Mucosa of gallbladder (tissue), 1 donor: ENCODE data around the gene MTFR2. TPM values are rescaled to one million over a fixed set of nuclear protein-coding genes. Genes with fewer than 3 reads are reported as not detected.
A peak's percentile ranks its signal among the peaks of the same experiment; 100 is the strongest.
"Not testable (repeated sequence)": the region's sequence is repeated elsewhere in the genome, so short reads cannot be mapped to it uniquely, and the experiment has no call there.

ENCODE experiments used
- DNase-seq: peaks from one replicate; pipeline ENCODE4 v3.0.0-alpha.2; 2020; ENCODE audit warnings: low spot score
- total RNA-seq: library from RNA; stranded (reverse); gene quantifications from one replicate; pipeline ENCODE4 v1.2.1, GENCODE V29; 2021
- donor health status: DM: no; HTN: no; CAD: no.

MTFR2 gene
- total RNA-seq, 1 donor from 2014 or later = 0.58 TPM

GRCh38 chr6:136235233-136235564 lies 14.9 kb downstream of the MTFR2 start:
- no peak for DNase-seq

GRCh38 chr6:136232701-136233100 lies 17.4 kb downstream of the MTFR2 start:
- DNase-seq = no peak

GRCh38 chr6:136230219-136230853 lies 19.8 kb downstream of the MTFR2 start:
- no peak for DNase-seq

DNA sequence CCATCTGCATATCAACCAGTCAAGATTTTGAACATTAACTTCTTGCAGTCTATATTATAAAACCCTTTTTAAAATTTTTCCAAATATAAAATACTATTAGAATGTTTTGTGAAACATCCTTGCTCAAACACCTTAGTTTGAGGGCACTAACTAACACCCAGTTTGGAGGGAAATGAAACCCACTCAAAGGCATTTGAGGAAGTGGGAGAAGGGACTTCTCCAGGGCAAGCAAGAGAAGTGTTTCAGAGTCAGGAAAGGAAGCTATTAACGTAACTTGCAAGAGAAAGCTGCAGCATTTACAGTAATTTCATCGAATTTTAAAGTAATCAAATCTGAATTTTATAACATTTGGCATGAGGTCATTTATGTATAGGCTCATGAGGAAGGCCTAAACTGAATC lies 21.3 kb downstream of the MTFR2 start:
- DNase-seq = no peak

DNA sequence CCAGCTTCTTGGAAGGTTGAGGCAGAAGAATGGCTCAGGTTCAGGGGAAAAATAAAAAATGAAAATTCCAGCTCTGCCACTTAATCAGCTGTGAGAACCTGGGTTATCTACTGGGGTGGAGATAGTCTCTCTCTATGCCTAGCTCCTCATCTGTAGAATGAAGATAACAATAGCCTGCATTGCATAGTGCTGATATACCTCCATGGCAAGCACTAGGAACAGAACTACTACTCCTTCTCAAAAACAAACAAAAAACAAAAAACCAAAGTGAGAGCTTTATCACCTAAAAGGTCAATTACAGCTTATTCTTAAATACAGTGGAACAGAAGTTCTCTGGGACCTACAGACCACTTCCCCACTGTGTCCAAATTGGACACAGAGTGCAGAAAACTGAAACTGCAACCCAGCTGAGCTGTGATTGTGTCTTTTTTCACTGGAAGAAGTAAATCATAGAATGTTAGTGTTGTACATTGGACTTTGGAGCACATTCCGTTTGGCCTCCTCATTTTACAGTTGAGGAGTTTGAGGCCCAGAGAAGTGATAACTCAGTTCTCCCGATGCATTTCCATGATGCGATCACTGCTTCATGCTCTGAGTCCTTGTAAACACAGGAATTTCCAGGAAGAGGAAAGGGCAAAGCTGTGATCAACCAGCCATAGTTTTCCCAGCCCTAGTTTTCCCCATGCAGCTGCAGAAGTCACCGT lies 23.3 kb downstream of the MTFR2 start:
- no peak for DNase-seq

GRCh38 chr6:136226027-136226673 lies 24.0 kb downstream of the MTFR2 start:
- peak; percentile 53 for DNase-seq

DNA sequence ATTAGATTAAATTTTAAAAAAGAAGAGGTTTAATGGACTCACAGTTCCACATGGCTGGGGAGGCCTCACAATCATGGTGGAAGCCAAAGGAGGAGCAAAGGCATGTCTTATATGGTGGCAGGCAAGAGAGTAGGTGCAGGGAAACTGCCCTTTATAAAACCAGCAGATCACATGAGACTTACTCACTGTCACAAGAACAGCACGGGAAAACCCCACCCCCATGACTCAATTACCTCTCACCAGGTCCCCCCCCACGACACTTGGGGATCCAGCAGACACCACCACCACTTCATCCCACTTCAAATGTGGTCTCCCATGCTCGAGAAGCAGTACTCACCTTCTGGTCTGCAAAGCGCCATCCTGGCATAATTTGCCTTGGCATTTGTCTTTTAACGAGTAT lies 24.6 kb downstream of the MTFR2 start:
- no peak for DNase-seq

DNA sequence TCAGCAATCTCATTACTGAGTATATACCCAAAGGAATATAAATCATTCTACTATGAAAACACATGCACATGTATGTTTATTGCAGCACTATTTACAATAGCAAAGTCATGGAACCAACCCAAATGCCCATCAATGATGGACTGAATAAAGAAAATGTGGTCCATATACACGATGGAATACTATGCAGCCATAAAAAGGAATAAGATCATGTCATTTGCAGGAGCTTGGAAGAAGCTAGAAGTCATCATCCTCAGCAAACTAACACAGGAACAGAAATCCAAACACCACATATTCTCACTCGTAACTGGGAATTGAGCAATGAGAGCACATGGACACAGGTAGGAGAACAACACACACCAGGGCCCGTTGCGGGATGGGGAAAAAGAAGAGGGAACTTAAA lies 25.1 kb downstream of the MTFR2 start:
- DNase-seq = not testable (repeated sequence)

DNA sequence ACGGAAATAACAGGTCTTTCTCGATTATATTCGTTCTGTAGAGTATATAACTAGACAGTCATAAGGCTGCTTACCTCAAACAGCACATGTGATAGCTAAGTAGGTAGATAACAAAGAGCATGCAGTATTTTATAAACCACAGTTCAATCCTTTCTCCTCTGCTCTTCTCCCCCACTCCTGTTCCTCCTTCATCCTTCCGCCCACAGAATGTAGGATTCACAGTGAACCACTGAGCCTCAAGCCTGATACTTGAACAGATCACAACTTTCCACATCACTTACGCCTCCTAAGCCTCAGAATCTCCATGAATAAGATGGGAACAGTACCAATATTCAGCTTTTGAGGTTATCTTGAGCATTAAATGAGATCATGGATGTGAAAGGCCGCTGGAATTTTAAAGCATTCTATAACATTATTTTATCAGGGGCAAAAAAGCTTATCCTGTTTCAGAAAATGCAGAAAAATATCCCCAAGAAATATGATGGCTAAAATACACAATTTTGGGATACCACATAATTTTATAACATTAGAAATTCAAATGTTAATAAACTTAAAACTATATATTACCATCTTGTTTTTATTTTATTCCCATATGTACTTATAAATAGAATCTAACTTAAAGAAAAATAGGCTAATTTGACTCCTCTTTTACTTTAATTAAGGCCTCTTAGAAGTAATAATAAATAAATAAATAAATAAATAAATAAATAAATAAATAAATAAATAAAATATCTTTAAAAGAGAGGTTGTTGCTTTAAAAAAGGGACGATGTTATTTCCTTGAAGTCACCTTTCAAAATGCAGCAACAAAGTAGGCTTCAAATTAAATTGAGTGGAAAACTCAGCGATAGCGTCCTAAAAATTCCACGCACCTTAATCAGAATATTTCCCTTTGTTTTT lies 33.4 kb downstream of the MTFR2 start:
- no peak for DNase-seq

DNA sequence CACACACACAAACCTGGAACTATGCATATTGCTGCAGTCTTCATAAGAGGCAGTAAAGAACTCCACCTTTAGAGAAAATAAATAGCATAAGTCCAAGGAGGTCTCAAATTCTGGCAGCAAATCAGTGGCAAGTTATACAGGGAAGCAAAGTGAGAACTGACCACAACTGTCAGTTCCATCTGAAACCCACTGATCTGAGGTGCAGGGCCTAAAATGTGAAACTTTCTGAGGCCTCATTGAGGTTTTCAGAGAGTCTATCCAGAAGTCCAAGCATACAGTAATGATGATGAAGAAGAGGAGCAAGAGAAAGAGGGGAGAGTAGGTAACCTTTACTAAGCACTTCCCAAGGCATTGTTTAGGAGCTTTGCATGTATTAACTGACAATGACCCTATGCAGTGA lies 36.3 kb downstream of the MTFR2 start:
- no peak for DNase-seq

DNA sequence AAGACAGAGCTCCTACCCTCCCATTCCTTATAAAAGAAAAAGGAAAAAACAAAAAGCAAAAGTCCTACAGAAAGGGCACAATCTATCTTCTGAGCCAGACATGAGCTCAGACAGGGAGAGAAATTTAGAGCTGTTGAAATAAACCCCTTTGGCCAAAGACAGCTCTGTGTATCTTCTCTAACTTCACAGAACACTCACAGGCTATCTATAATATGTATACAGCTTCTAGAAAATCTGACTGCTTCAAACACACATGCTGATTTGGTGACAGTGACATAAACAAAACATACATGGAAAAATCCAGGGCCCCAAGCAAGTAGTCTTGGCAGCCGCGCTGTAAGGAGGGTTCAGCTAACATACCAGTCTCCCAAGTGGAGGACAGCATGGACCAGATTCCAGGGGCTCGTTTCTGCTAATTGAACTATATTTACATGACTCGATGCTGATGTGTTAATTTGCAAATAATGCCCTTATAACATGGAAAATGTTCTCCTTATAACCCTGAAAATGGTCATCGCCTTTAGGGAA lies 37.0 kb downstream of the MTFR2 start:
- DNase-seq = no peak

DNA sequence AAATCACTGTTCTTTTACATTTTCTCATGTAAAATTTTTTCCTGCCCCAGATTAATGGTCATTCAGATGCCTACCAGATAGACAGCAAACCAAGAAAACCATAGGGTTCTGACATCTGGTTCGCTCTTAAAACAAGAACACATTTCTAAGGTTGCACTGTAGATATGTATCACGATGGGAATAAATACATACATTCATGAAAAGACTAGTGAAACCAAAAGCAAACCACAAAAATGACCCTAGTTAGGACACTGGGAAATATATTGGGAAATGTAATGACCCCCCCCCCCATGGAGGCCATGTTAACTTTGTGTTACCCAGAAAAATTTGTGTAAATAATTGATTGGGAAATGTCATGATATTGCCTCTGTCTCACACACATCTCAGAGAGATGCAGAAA lies 37.5 kb downstream of the MTFR2 start:
- no peak for DNase-seq

GRCh38 chr6:136210398-136211165 lies 39.5 kb downstream of the MTFR2 start:
- no peak for DNase-seq

DNA sequence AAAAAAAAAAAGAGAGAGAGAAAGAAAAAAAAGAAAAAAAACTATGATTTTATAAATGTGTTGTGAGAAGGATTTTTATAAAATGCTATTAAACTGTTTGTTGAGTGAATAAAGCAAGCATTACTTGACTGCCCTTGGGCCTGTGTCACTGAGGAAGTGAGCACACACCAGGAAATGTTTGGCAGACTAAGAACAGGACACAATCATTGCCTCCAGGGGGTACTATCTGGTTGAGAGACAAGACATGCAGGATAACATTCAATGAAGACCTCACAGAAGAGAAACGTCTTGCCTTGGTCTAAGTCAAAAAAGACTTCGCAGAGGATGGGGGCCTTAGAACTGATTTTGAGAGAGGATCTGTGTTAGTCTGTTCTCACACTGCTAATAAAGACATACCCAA lies 40.6 kb downstream of the MTFR2 start:
- DNase-seq = no peak

DNA sequence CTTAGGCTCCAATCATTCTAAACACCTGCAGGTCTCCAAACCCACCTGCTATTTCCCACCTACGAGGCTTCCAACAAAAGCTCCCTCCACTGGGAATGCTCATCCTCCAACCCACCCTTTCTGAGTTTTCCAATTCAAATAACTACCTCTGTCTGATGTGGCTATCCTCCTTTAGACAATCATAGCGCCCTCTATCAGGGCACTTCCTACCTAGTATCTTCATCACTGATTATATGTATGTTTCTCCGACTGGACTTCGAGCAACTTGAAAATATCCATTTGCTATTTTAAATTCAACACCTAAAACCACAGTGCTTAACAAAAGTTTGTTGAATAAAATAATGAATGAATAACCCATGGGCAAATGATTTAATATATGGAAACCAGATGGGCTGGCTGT lies 41.3 kb downstream of the MTFR2 start:
- DNase-seq = no peak

DNA sequence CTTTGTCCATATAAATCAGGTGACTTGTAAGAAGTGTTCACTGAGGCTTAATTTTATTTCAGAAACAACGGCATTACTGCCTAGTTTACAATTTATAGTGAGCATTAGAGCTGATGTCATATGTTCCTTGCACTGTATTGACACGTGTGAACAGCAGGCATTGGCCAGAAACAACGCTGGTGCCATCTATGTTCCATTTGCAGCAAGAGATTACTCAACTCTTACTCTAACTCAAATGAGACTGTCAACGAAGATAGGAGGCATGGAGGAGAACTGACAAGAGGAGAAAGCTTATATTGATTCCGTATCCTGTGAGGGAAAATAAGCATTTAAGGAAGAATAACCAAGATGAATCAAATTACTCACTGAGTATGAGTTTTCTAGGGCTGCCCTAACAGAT lies 48.4 kb downstream of the MTFR2 start:
- no peak for DNase-seq

GRCh38 chr6:136192902-136193301 lies 57.2 kb downstream of the MTFR2 start:
- DNase-seq = no peak

GRCh38 chr6:136191606-136192312 lies 58.4 kb downstream of the MTFR2 start:
- no peak for DNase-seq

- no peak for DNase-seq
These were observed 61.0 kb downstream of the MTFR2 start for GRCh38 chr6:136189104-136189503.

DNA sequence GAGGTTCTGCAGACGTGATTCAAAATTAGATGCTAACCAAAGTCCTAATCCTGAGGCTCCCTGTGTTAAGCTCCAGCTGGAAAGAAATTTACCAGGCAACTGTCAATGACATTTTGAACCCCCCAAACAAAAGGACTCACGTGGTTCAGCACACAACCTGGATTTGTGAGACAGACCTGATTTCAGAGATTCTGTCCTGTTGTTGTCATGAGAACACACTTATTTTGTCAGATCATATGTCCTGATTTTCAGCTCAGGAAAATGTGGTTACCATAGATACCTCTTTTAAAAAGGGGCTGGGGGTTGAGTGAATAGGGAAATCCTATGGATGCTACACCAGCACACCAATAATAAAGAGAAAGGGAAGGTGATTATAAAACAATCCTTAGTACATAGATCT lies 61.6 kb downstream of the MTFR2 start:
- no peak for DNase-seq

DNA sequence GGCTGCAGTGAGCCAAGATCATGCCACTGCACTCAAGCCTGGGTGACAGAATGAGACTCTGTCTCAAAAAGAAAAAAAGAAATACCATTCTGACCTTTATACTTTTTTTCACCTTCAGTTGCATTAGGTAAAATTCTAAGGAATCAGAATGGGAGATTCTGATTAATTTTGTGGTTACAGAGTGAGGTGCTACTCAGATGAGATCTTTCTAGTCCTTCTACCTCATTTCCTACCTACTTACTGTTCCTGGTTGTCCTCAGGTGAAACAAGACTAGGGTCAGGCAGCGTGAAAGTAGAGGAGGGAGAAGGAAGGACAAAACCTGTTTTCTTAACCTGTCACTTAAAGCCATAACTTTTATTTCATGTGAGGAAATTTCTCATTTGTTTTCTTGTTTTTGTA lies 63.7 kb downstream of the MTFR2 start:
- no peak for DNase-seq
